GM23248 (cell line): Measurements from ENCODE around the gene ZSCAN2.

Source experiments
- EZH2 ChIP-seq: fragments of 200-600 bp; sonication (generic); IDR thresholded peaks from 2 replicates; pipeline ENCODE4 v1.6.1; 2018; ENCODE audit warnings: antibody characterized with exemption, mild to moderate bottlenecking; ENCODE audit not compliant: insufficient read depth, poor library complexity, severe bottlenecking
- EZH2phosphoT487 ChIP-seq: fragments of 200-600 bp; sonication (generic); IDR thresholded peaks from 2 replicates; pipeline ENCODE4 v1.6.1; 2018; ENCODE audit warnings: antibody characterized with exemption, moderate library complexity, mild to moderate bottlenecking, low read depth; ENCODE audit not compliant: insufficient read depth

DNA sequence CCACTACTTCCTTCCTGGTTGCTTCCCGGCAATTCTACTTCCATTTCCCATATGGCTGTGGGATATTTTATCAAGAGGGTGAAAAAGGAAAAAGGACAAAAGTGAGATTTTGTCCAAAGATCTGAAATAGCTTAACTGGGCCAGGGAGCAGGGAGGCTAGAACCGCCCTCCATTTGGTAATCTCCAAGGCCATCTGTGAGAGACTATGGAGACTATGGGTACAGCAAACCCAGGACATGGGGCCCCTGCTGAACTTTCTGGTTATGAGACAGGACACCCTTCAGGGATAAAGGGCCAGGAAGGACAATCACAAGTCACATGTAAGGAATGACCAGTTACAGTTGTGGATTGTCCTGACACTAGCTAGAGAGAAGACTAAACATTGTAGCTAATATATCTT is 24.3 kb downstream of the ZSCAN2 start:
- TF ChIP-seq EZH2 = no peak
- TF ChIP-seq EZH2phosphoT487 = no peak
